H9 (cell line): ENCODE data around the gene CDH15. TPM values are rescaled to one million over a fixed set of nuclear protein-coding genes. Genes with fewer than 3 reads are reported as not detected.
"Not testable (repeated sequence)": the region's sequence is repeated elsewhere in the genome, so short reads cannot be mapped to it uniquely, and the experiment has no call there.

Experiments used
- DNase-seq: peaks from one replicate; pipeline ENCODE4 v3.0.0-alpha.2; 2017
- H2AFZ ChIP-seq: one replicate; pipeline ENCODE4 v1.6.1; 2013; ENCODE audit warnings: mild to moderate bottlenecking, low read length, control low read depth, moderate library complexity
- H2AK5ac ChIP-seq: 2 replicates; pipeline ENCODE4 v1.6.1; 2013; ENCODE audit warnings: low read length, control low read depth, mixed read lengths; ENCODE audit not compliant: insufficient read length
- H2BK120ac ChIP-seq: one replicate; pipeline ENCODE4 v1.6.1; 2013; ENCODE audit warnings: low read depth, mild to moderate bottlenecking, low read length, control low read depth, inconsistent platforms; ENCODE audit not compliant: poor library complexity, severe bottlenecking
- H2BK12ac ChIP-seq: 2 replicates; pipeline ENCODE4 v1.6.1; 2013; ENCODE audit warnings: low read length, control low read depth, mixed read lengths, low read depth; ENCODE audit not compliant: insufficient read length
- H2BK15ac ChIP-seq: 2 replicates; pipeline ENCODE4 v1.6.1; 2013; ENCODE audit warnings: low read depth, low read length, control low read depth
- H2BK20ac ChIP-seq: one replicate; pipeline ENCODE4 v1.6.1; 2013; ENCODE audit warnings: low read depth, mild to moderate bottlenecking, low read length, control low read depth, inconsistent platforms; ENCODE audit not compliant: poor library complexity, severe bottlenecking
- H2BK5ac ChIP-seq: 2 replicates; pipeline ENCODE4 v1.6.1; 2013; ENCODE audit warnings: low read length, control low read depth, mixed read lengths; ENCODE audit not compliant: insufficient read length
- H3K14ac ChIP-seq: 2 replicates; pipeline ENCODE4 v1.6.1; 2013; ENCODE audit warnings: low read length, control low read depth; ENCODE audit not compliant: insufficient read depth
- H3K18ac ChIP-seq: 2 replicates; pipeline ENCODE4 v1.6.1; 2013; ENCODE audit warnings: low read depth, mild to moderate bottlenecking, mixed read lengths, low read length, control low read depth; ENCODE audit not compliant: insufficient read length
- H3K23ac ChIP-seq: 2 replicates; pipeline ENCODE4 v1.6.1; 2013; ENCODE audit warnings: low read length, control low read depth, mixed read lengths, low read depth; ENCODE audit not compliant: insufficient read length
- H3K23me2 ChIP-seq: 2 replicates; pipeline ENCODE4 v1.6.1; 2013; ENCODE audit warnings: low read depth, mild to moderate bottlenecking, mixed read lengths, low read length, control low read depth; ENCODE audit not compliant: insufficient read length, poor library complexity, severe bottlenecking
- H3K27ac ChIP-seq: 2 replicates; pipeline ENCODE4 v1.5.1; 2013; ENCODE audit warnings: low read length, control low read depth, mixed read lengths, low read depth; ENCODE audit not compliant: insufficient read length
- H3K27me3 ChIP-seq: 2 replicates; pipeline ENCODE4 v1.6.1; 2013; ENCODE audit warnings: low read length, control low read depth, inconsistent platforms; ENCODE audit not compliant: insufficient read depth
- H3K4ac ChIP-seq: 2 replicates; pipeline ENCODE4 v1.6.1; 2013; ENCODE audit warnings: low read depth, mild to moderate bottlenecking, control low read depth, inconsistent platforms, low read length, moderate library complexity
- H3K4me1 ChIP-seq: 2 replicates; pipeline ENCODE4 v1.6.1; 2013; ENCODE audit warnings: low read length, control low read depth, inconsistent platforms; ENCODE audit not compliant: insufficient read depth
- H3K4me2 ChIP-seq: 2 replicates; pipeline ENCODE4 v1.6.1; 2013; ENCODE audit warnings: low read length, control low read depth, mixed read lengths; ENCODE audit not compliant: insufficient read length, insufficient read depth
- H3K56ac ChIP-seq: 2 replicates; pipeline ENCODE4 v1.6.1; 2013; ENCODE audit warnings: low read depth, mild to moderate bottlenecking, mixed read lengths, low read length, control low read depth; ENCODE audit not compliant: insufficient read length
- H3K79me1 ChIP-seq: 2 replicates; pipeline ENCODE4 v1.6.1; 2013; ENCODE audit warnings: low read depth, mild to moderate bottlenecking, moderate library complexity, low read length, control low read depth, inconsistent platforms; ENCODE audit not compliant: insufficient read depth, poor library complexity, severe bottlenecking
- H3K79me2 ChIP-seq: 2 replicates; pipeline ENCODE4 v1.6.1; 2013; ENCODE audit warnings: low read length, control low read depth, inconsistent platforms; ENCODE audit not compliant: insufficient read depth
- H3K9ac ChIP-seq: 2 replicates; pipeline ENCODE4 v1.6.1; 2013; ENCODE audit warnings: low read length, control low read depth, mixed read lengths; ENCODE audit not compliant: insufficient read length; ENCODE audit errors: extremely low read depth
- H3K9me3 ChIP-seq: one replicate; pipeline ENCODE4 v1.6.1; 2013; ENCODE audit warnings: low read depth, low read length, inconsistent platforms; ENCODE audit not compliant: control insufficient read depth
- H3T11ph ChIP-seq: one replicate; pipeline ENCODE4 v1.6.1; 2013; ENCODE audit warnings: mild to moderate bottlenecking, low read length, control low read depth, inconsistent platforms
- H4K20me1 ChIP-seq: one replicate; pipeline ENCODE4 v1.6.1; 2013; ENCODE audit not compliant: control insufficient read depth, insufficient read length, insufficient read depth
- H4K5ac ChIP-seq: 2 replicates; pipeline ENCODE4 v1.6.1; 2013; ENCODE audit warnings: low read depth, mild to moderate bottlenecking, mixed read lengths, low read length, control low read depth; ENCODE audit not compliant: insufficient read length
- H4K8ac ChIP-seq: replicated peaks from 2 replicates; pipeline ENCODE4 v1.6.1; 2013; ENCODE audit warnings: low read length, control low read depth, mixed read lengths, low read depth; ENCODE audit not compliant: insufficient read length
- H4K91ac ChIP-seq: 2 replicates; pipeline ENCODE4 v1.6.1; 2013; ENCODE audit warnings: low read depth, mild to moderate bottlenecking, moderate library complexity, mixed read lengths, low read length, control low read depth; ENCODE audit not compliant: insufficient read length
- H3K27ac Mint-ChIP-seq, 3 experiments: 2 replicates in 2 of 3; 3 replicates in 1 of 3; pipeline ENCODE4 v1.8.0; 2020 to 2021; ENCODE audit warnings: mixed read lengths in 3 of 3, mild to moderate bottlenecking in 1 of 3, moderate library complexity in 1 of 3
- H3K27me3 Mint-ChIP-seq: 2 replicates; pipeline ENCODE4 v1.8.0; 2021; ENCODE audit warnings: low read depth, mild to moderate bottlenecking, moderate library complexity, mixed read lengths
- H3K36me3 Mint-ChIP-seq, 3 experiments: 2 replicates in 2 of 3; 3 replicates in 1 of 3; pipeline ENCODE4 v1.8.0; 2020 to 2021; ENCODE audit warnings: low read depth in 3 of 3, mixed read lengths in 3 of 3; ENCODE audit not compliant: insufficient read depth in 1 of 3
- H3K4me1 Mint-ChIP-seq, 2 experiments: 2 replicates each; pipeline ENCODE4 v1.8.0; 2020; ENCODE audit warnings: mixed read lengths in 2 of 2
- H3K4me3 Mint-ChIP-seq, 2 experiments: 2 replicates in 1 of 2; 3 replicates in 1 of 2; pipeline ENCODE4 v1.8.0; 2020 to 2021; ENCODE audit warnings: mild to moderate bottlenecking in 2 of 2, mixed read lengths in 2 of 2, moderate library complexity in 1 of 2
- H3K9me3 Mint-ChIP-seq, 2 experiments: 2 replicates in 1 of 2; 3 replicates in 1 of 2; pipeline ENCODE4 v1.8.0; 2020; ENCODE audit warnings: mild to moderate bottlenecking in 2 of 2, mixed read lengths in 2 of 2, moderate library complexity in 1 of 2
- CTCF ChIP-seq: fragments of 200-600 bp; sonication (generic); conservative IDR thresholded peaks from 3 replicates; pipeline ENCODE4 v1.8.0; 2021; ENCODE audit warnings: antibody characterized with exemption, mild to moderate bottlenecking
- WGBS: extraction: QIAGEN DNeasy Blood & Tissue Kit; methylation state at CpG from one replicate; pipeline ENCODE4 v1.1.7; 2013; ENCODE audit warnings: missing lambda C conversion rate, low lambda C conversion rate, mixed read lengths; ENCODE audit not compliant: insufficient read length; ENCODE audit errors: extremely low coverage; 5-methylcytosine and 5-hydroxymethylcytosine counted together
- total RNA-seq: library from RNA; stranded (reverse); gene quantifications from 2 replicates; pipeline ENCODE4 v1.2.1, GENCODE V29; 2021

CDH15 gene
- total RNA-seq, 1 experiment from 2014 or later = 0.28 TPM

GRCh38 chr16:89187770-89188392 is 16.3 kb downstream of the CDH15 start:
- Mint-ChIP-seq H3K9me3 (peaks cover 5% of the 10 kb centered on the region in 2 experiments; a peak in 2 of 5 replicates), H3K27ac (no peak overlapping the region), H3K4me1 (no peaks in the 10 kb centered on the region), H3K36me3 (no peaks in the 10 kb centered on the region), H3K4me3 (no peak overlapping the region), H3K27me3 (peaks cover 34% of the 10 kb centered on the region)
- Histone ChIP-seq H2BK12ac (no peak overlapping the region), H3K14ac (no peak overlapping the region), H3K23ac (no peak overlapping the region), H3K79me1 (no peaks in the 10 kb centered on the region), H3T11ph (no peak overlapping the region), H2AK5ac (no peak overlapping the region), H4K5ac (no peak overlapping the region), H2BK20ac (no peak overlapping the region), H3K4me1 (no peaks in the 10 kb centered on the region), H4K91ac (no peak overlapping the region), H2BK5ac (no peak overlapping the region), H2AFZ (no peak overlapping the region), H2BK15ac (no peak overlapping the region), H3K4ac (no peak overlapping the region), H3K79me2 (no peaks in the 10 kb centered on the region), H3K18ac (no peak overlapping the region), H4K20me1 (no peaks in the 10 kb centered on the region), H3K9me3 (no peaks in the 10 kb centered on the region), H2BK120ac (no peak overlapping the region), H3K27me3 (no peaks in the 10 kb centered on the region; the same call in 1 of the 2 replicates), H3K27ac (no peak overlapping the region), H4K8ac (no peak overlapping the region), H3K23me2 (peaks cover 5% of the 10 kb centered on the region), H3K9ac (no peak overlapping the region), H3K4me2 (no peak overlapping the region), H3K56ac (no peak overlapping the region)
- no peak for TF ChIP-seq CTCF
- no peak for DNase-seq
- WGBS = no CpG with 5 or more reads among the region's 19 CpGs

GRCh38 chr16:89188471-89189357 is 17.2 kb downstream of the CDH15 start:
- H3K56ac ChIP-seq, H4K91ac ChIP-seq, H3K36me3 Mint-ChIP-seq, H3K23me2 ChIP-seq, H3K27ac ChIP-seq, H3K27me3 ChIP-seq, H3T11ph ChIP-seq, H3K14ac ChIP-seq, H3K79me2 ChIP-seq, H2BK20ac ChIP-seq, H3K4me1 ChIP-seq, H2BK15ac ChIP-seq, H3K9ac ChIP-seq, H3K23ac ChIP-seq, DNase-seq, H3K4me1 Mint-ChIP-seq, H2BK120ac ChIP-seq, H3K18ac ChIP-seq, H2AFZ ChIP-seq, H4K20me1 ChIP-seq, H3K79me1 ChIP-seq, H3K9me3 Mint-ChIP-seq, H3K27ac Mint-ChIP-seq, H3K4me2 ChIP-seq, H3K4ac ChIP-seq, H3K9me3 ChIP-seq, H2BK5ac ChIP-seq, H4K8ac ChIP-seq, H4K5ac ChIP-seq, H2AK5ac ChIP-seq, H2BK12ac ChIP-seq, H3K4me3 Mint-ChIP-seq: not testable (repeated sequence)
- H3K27me3 Mint-ChIP-seq = peaks cover 28% of the 10 kb centered on the region
- WGBS = no CpG with 5 or more reads among the region's 25 CpGs
